ENCODE data around the gene LRRC49.

Gene LRRC49

GRCh38 chr15:70917955-70918354 lies 25.3 kb downstream of the LRRC49 start:
- TF ChIP-seq FOXP2 (optimal IDR thresholded peaks at IDR 0.05; ENCODE audit: borderline replicate concordance, extremely low read depth, extremely low read length, insufficient read depth) (no peak), SIN3A (IDR thresholded peaks at IDR 0.05; ENCODE audit: borderline replicate concordance, insufficient read depth, low read length) (no peak), TAF1 (IDR thresholded peaks at IDR 0.05; ENCODE audit: borderline replicate concordance, insufficient read depth, low read length) (no peak), REST (IDR thresholded peaks at IDR 0.05; ENCODE audit: insufficient read depth in 1 of 2, low read depth in 2 of 2, low read length in 2 of 2) (no peak), POLR2AphosphoS5 (IDR thresholded peaks at IDR 0.05; ENCODE audit: low read depth, low read length) (no peak)

- TF ChIP-seq REST (IDR thresholded peaks at IDR 0.05; ENCODE audit: insufficient read depth in 1 of 2, low read depth in 2 of 2, low read length in 2 of 2) (no peak), POLR2AphosphoS5 (IDR thresholded peaks at IDR 0.05; ENCODE audit: low read depth, low read length) (no peak), SIN3A (IDR thresholded peaks at IDR 0.05; ENCODE audit: borderline replicate concordance, insufficient read depth, low read length) (no peak), FOXP2 (optimal IDR thresholded peaks at IDR 0.05; ENCODE audit: borderline replicate concordance, extremely low read depth, extremely low read length, insufficient read depth) (no peak), TAF1 (IDR thresholded peaks at IDR 0.05; ENCODE audit: borderline replicate concordance, insufficient read depth, low read length) (no peak)
These were observed 28.5 kb downstream of the LRRC49 start for GRCh38 chr15:70920981-70921696.

- TF ChIP-seq REST (IDR thresholded peaks at IDR 0.05; ENCODE audit: insufficient read depth in 1 of 2, low read depth in 2 of 2, low read length in 2 of 2) = no peak
- no peak for TF ChIP-seq POLR2AphosphoS5 (IDR thresholded peaks at IDR 0.05; ENCODE audit: low read depth, low read length)
- no peak for TF ChIP-seq FOXP2 (optimal IDR thresholded peaks at IDR 0.05; ENCODE audit: borderline replicate concordance, extremely low read depth, extremely low read length, insufficient read depth)
- TF ChIP-seq SIN3A (IDR thresholded peaks at IDR 0.05; ENCODE audit: borderline replicate concordance, insufficient read depth, low read length) = no peak
- no peak for TF ChIP-seq TAF1 (IDR thresholded peaks at IDR 0.05; ENCODE audit: borderline replicate concordance, insufficient read depth, low read length)
These were observed 29.5 kb downstream of the LRRC49 start for GRCh38 chr15:70922119-70922518.

- TF ChIP-seq TAF1 (IDR thresholded peaks at IDR 0.05; ENCODE audit: borderline replicate concordance, insufficient read depth, low read length) (no peak), SIN3A (IDR thresholded peaks at IDR 0.05; ENCODE audit: borderline replicate concordance, insufficient read depth, low read length) (no peak), FOXP2 (optimal IDR thresholded peaks at IDR 0.05; ENCODE audit: borderline replicate concordance, extremely low read depth, extremely low read length, insufficient read depth) (no peak), REST (IDR thresholded peaks at IDR 0.05; ENCODE audit: insufficient read depth in 1 of 2, low read depth in 2 of 2, low read length in 2 of 2) (no peak), POLR2AphosphoS5 (IDR thresholded peaks at IDR 0.05; ENCODE audit: low read depth, low read length) (no peak)
These were observed 30.9 kb downstream of the LRRC49 start for GRCh38 chr15:70923311-70924080.
